Measurements from ENCODE around the gene PRKCA.

- TF ChIP-seq CTCF (IDR thresholded peaks at IDR 0.05; ENCODE audit: low read depth, low read length) (no peak), EZH2phosphoT487 (IDR thresholded peaks at IDR 0.05; ENCODE audit: low read depth) (no peak)
Observed at GRCh38 chr17:66522591-66523272, 220.3 kb downstream of the PRKCA start.
